ENCODE data around the gene KCTD20. TPM values are rescaled to one million over a fixed set of nuclear protein-coding genes. Genes with fewer than 3 reads are reported as not detected.

Gene KCTD20
- total and polyA plus RNA-seq, 2 of the 13 experiments (the other 11 are each of a cell fraction or from before 2014, with no cell fraction given) = 52.7 to 67.1 TPM

DNA sequence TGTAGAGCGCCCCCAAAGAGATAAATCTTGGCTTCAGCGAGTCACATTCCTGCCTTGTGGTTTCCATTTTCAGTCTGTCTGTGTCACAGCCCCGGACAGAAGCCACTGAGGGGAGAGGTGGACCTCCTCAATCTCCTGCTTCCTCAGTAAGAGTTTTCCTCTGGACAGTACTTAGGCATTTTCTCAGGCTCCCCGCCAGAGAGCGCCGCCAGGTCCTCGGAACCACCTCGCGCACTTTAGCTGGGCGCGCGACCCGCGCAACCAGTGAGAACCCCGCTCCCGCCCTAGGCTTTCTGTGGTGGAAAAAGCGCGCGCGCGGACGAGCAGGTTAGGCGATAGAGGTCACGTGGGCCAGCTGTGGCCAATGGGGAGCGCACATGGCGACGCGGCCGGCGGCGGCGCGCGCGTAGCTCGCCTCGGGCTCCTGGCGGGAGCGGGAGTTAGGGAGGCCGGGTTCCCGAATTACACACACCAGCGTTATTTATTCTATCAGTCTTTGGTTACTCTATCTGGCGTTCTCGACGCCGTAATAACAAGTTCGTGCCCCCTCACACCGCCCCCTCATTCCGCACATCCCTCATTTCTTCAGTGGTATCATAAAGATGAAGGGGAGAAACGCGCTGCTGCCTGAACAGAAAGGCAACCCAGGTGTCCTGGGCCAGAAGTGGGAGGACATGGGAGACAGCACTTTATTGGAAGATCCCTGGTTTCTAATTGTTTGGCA, 19.5 kb upstream of the KCTD20 start (continued):
- peak in 1 of 2 experiments; percentile 51; a peak in 1 of 4 replicates for TF ChIP-seq KLF16 (CRISPR knock-in tag; IDR thresholded peaks at IDR 0.05)
- TF ChIP-seq ZNF484 (CRISPR knock-in tag; IDR thresholded peaks at IDR 0.05; ENCODE audit: borderline replicate concordance, low read depth) = no peak
- TF ChIP-seq, protein P1, sequence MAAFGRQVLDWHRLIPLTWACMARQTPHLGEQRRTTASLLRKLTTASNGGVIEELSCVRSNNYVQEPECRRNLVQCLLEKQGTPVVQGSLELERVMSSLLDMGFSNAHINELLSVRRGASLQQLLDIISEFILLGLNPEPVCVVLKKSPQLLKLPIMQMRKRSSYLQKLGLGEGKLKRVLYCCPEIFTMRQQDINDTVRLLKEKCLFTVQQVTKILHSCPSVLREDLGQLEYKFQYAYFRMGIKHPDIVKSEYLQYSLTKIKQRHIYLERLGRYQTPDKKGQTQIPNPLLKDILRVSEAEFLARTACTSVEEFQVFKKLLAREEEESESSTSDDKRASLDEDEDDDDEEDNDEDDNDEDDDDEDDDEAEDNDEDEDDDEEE (CRISPR knock-in tag; IDR thresholded peaks at IDR 0.05) = peak; percentile 67; the same call in 1 of the 2 replicates
- TF ChIP-seq ZNF136 (CRISPR knock-in tag; IDR thresholded peaks at IDR 0.05; ENCODE audit: low read depth) = peak; percentile 72; the same call in 1 of the 2 replicates
- TF ChIP-seq ZNF777 (CRISPR knock-in tag; IDR thresholded peaks at IDR 0.05) = no peak
- no peak for TF ChIP-seq PCBP2 (optimal IDR thresholded peaks at IDR 0.05; ENCODE audit: low read depth, low read length, poor library complexity, severe bottlenecking)
- TF ChIP-seq, protein P2, sequence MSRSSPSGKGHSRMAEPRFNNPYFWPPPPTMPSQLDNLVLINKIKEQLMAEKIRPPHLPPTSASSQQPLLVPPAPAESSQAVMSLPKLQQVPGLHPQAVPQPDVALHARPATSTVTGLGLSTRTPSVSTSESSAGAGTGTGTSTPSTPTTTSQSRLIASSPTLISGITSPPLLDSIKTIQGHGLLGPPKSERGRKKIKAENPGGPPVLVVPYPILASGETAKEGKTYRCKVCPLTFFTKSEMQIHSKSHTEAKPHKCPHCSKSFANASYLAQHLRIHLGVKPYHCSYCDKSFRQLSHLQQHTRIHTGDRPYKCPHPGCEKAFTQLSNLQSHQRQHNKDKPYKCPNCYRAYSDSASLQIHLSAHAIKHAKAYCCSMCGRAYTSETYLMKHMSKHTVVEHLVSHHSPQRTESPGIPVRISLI (CRISPR knock-in tag; IDR thresholded peaks at IDR 0.05; ENCODE audit: borderline replicate concordance) = no peak
- TF ChIP-seq ZNF558 (CRISPR knock-in tag; IDR thresholded peaks at IDR 0.05; ENCODE audit: borderline replicate concordance) = peak; percentile 74; the same call in 1 of the 2 replicates
- TF ChIP-seq EEA1 (CRISPR knock-in tag; IDR thresholded peaks at IDR 0.05; ENCODE audit: borderline replicate concordance) = peak; percentile 81; the same call in 1 of the 2 replicates
- TF ChIP-seq E2F1 (CRISPR knock-in tag; IDR thresholded peaks at IDR 0.05) = peak; percentile 99
- TF ChIP-seq HIVEP1 (CRISPR knock-in tag; IDR thresholded peaks at IDR 0.05) = peak; percentile 87; the same call in 1 of the 2 replicates
- no peak; the same call in 1 of the 2 replicates for TF ChIP-seq TBX3 (IDR thresholded peaks at IDR 0.05; ENCODE audit: borderline replicate concordance)
- TF ChIP-seq ZNF597 (CRISPR knock-in tag; IDR thresholded peaks at IDR 0.05) = no peak
- TF ChIP-seq ZNF572 (CRISPR knock-in tag; IDR thresholded peaks at IDR 0.05) = no peak
- TF ChIP-seq NFYC (CRISPR knock-in tag; IDR thresholded peaks at IDR 0.05) = peak; percentile 96
- TF ChIP-seq, protein P3, sequence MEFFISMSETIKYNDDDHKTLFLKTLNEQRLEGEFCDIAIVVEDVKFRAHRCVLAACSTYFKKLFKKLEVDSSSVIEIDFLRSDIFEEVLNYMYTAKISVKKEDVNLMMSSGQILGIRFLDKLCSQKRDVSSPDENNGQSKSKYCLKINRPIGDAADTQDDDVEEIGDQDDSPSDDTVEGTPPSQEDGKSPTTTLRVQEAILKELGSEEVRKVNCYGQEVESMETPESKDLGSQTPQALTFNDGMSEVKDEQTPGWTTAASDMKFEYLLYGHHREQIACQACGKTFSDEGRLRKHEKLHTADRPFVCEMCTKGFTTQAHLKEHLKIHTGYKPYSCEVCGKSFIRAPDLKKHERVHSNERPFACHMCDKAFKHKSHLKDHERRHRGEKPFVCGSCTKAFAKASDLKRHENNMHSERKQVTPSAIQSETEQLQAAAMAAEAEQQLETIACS (CRISPR knock-in tag; IDR thresholded peaks at IDR 0.05) = peak; percentile 99
- peak; percentile 63 for TF ChIP-seq PAXIP1 (CRISPR knock-in tag; conservative IDR thresholded peaks at IDR 0.05)
- TF ChIP-seq ZNF263 (CRISPR knock-in tag; IDR thresholded peaks at IDR 0.05) = no peak
- peak; percentile 55; the same call in 1 of the 2 replicates for TF ChIP-seq DR1 (CRISPR knock-in tag; IDR thresholded peaks at IDR 0.05)

All from HepG2 (cell line).